ENCODE data around the gene PDK2.

Gene PDK2

DNA sequence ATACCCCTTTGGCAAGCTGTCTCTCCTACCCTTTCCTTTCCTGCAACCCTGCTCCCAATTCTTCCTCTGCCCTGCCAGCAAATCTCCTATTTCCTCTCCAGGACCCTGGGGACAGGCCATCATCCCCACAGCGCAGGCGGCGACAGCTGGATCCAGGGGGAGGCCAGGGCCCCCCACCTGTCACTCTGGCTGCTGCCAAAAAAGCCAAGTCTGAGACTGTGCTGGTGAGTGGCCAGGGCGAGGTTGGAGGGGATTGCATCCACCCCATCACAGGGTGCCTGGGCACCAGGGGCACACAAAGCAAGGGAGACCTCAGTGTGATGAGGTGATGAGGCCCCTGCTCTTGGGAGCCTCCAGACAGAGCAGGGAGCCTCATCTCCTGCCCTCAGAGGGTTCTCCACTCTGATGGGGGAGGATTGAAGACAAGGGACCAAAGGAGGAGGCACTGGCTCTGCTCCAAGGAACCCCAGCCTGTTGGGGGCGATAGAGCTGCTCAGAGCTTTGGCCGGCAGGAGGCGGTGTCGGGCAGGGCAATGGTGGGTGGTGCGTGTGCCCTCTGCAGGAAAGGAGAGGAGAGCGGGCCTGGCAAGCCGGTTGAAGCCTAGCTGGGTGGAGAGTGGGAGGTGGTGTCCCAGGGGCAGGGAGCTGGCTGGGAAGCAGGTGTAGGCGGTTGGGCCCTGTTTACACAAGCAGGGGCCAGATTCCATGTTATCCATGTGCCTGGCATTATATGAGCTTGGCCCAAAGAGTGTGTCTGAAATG lies 15.6 kb upstream of the PDK2 start:
- DNase-seq: peak; percentile 46

DNA sequence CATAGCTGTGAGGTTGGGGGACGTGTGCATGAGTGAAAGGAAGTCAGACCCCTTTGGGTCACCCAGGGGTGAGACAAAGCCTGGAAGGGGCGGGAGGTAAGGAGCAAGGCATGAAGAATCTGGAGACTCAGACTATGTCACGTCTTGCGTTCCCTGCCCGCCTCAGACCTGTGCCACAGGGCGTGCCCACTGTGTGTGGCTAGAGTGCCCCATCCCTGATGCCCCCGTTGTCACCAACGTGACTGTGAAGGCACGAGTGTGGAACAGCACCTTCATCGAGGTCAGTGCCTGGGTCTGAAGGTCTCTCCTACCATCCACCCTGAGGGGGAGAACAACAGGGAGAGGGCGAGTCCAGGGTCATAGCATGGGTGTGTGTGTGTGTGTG lies 15.1 kb upstream of the PDK2 start:
- no peak for DNase-seq

- no peak for DNase-seq
These were observed 14.3 kb upstream of the PDK2 start for GRCh38 chr17:50080827-50081226.

GRCh38 chr17:50081757-50082156 lies 13.4 kb upstream of the PDK2 start:
- no peak for DNase-seq

DNA sequence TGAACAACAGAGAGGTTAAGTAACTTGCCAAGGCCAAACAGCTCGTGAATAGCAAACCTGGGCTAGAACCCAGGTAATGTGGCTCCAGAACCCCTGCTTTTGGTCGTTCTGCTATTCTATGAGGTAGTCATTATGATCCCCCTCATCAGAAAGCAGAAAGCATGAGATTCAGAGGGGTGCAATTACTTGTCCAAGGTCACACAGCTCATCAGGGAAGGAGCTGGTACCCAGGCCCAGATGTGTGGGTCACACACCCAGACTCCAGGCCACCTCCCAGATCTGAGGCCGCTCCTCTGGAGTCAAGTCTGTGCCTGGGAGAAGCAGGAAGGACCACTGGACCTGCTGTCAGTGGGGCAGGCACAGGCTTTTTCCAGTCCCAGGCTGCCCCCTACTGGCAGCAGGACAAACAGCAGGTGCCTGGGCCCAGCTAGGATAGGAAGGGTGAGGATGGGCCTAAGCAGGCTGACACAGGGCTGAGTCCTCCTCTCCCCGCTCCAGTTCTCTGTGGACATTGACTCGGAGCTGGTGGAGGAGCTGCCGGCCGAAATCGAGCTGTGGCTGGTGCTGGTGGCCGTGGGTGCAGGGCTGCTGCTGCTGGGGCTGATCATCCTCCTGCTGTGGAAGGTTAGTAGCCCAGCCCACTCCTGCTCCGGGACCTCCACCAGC lies 7.8 kb upstream of the PDK2 start:
- DNase-seq: peak; percentile 71

DNA sequence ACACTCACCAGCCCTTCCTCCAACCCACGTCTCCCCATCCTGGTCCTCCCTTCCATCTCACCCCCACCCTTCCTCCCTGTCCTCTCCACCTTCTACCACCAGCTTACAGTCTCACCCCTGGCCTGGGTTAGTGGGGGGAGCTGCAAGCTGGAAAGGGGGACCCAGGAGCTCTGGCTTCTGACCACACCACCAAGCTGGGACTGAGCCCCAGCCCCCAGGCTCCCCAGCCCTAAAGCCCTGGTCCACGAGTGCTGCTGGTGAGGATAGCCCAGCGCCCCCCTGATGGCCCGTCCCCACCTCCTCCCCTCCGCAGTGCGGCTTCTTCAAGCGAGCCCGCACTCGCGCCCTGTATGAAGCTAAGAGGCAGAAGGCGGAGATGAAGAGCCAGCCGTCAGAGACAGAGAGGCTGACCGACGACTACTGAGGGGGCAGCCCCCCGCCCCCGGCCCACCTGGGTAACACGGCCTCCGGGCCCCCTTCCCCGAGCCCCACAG lies 7.2 kb upstream of the PDK2 start:
- no peak for DNase-seq

DNA sequence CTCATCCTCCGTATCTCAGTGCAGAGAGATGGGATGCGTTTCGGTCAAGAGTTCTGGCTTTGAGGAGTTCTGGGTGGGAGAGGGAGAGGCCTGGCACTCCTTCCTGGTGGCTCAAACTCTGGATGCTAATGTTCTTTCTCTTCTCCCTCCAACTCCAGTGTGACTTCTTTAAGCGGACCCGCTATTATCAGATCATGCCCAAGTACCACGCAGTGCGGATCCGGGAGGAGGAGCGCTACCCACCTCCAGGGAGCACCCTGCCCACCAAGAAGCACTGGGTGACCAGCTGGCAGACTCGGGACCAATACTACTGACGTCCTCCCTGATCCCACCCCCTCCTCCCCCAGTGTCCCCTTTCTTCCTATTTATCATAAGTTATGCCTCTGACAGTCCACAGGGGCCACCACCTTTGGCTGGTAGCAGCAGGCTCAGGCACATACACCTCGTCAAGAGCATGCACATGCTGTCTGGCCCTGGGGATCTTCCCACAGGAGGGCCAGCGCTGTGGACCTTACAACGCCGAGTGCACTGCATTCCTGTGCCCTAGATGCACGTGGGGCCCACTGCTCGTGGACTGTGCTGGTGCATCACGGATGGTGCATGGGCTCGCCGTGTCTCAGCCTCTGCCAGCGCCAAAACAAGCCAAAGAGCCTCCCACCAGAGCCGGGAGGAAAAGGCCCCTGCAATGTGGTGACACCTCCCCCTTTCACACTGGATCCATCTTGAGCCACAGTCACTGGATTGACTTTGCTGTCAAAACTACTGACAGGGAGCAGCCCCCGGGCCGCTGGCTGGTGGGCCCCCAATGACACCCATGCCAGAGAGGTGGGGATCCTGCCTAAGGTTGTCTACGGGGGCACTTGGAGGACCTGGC lies 6.0 kb upstream of the PDK2 start:
- DNase-seq: no peak

DNA sequence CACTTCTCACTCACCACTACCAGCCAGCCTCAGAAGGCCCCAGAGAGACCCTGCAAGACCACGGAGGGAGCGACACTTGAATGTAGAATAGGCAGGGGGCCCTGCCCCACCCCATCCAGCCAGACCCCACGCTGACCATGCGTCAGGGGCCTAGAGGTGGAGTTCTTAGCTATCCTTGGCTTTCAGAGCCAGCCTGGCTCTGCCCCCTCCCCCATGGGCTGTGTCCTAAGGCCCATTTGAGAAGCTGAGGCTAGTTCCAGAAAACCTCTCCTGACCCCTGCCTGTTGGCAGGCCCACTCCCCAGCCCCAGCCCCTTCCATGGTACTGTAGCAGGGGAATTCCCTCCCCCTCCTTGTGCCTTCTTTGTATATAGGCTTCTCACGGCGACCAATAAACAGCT lies 5.1 kb upstream of the PDK2 start:
- no peak for DNase-seq

DNA sequence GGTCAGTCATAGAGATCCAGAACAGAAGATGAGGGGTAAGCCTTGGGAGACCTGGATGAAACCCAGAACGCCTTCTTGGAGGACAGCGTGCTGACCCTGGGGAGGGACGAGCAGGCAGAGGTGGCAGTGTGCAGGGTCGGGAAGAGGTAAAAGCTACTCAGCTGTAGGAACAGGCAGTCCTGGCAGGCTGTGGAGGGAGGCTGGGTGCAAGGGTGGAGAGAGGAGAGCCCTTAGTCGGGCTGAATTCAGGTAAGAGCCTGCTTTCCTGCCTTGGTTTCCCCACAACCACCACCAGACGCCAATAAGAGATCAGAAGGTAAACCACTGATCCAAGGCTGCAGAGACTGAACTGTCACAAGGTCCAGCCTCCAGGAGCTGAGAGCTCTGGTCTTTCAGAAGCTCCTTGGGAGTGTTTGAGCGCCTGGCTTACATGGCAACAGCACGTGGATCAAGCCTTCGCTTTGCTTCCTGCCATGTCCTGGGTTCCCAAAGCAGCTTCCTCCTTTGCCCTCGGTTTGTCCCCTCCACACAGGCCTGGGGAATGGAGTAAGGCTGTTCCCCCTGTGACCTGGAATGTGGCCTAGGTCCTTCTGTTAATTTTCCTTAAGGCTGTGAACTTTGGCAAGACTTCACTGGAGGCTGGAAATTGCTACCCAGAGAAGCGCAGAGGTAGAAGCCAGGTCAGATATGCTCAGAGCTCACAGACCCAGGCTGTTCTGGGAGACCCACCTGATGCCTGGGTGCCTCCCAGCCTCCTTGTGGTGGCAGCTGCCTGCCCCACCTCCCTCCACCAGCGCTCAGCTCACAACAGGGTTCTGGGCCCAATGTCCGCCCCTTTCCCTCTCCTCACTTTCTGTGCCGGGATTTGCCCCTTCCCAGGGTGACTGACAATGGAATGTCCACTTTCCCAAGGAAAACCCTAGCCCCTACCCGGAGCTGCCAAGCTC lies 3.9 kb upstream of the PDK2 start:
- no peak for DNase-seq

- DNase-seq: no peak
These were observed 3.2 kb upstream of the PDK2 start for GRCh38 chr17:50091918-50092285.

DNA sequence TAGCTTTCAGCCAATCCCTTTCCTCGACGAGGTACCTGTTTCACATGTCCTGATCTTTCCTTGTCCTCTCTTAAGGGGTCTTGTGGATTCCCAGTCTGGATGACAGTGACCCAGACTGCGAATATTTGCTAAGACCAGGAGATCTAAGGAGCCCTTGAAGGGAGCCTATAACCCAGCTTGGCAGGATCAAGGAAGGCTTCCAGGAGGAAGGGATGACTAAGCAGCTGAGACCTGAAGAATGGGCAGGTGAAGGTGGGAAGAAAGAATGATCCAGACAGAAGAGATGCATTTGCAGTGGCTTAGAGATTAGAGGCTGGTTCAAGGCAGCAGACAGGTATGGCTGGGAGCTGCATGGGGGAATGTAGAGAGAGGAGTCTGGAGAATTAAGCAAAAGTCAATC lies 1.9 kb upstream of the PDK2 start:
- no peak for DNase-seq

DNA sequence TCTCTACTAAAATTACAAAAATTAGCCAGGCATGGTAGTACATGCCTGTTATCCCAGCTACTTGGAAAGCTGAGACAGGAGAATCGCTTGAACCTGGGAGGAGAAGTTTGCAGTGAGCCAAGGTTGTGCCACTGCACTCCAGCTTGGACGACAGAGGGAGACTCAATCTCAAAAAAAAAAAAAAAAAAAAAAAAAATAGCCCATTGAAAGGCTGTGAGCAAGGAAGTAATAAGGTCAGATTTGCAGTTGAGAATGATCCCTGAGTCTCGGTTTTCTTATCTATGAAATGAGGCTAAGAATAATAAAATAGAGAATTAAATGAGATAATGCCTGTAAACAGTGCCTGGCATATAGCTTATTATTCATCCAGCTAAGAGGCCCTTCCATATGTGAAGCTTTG lies 1.3 kb upstream of the PDK2 start:
- DNase-seq: no peak

DNA sequence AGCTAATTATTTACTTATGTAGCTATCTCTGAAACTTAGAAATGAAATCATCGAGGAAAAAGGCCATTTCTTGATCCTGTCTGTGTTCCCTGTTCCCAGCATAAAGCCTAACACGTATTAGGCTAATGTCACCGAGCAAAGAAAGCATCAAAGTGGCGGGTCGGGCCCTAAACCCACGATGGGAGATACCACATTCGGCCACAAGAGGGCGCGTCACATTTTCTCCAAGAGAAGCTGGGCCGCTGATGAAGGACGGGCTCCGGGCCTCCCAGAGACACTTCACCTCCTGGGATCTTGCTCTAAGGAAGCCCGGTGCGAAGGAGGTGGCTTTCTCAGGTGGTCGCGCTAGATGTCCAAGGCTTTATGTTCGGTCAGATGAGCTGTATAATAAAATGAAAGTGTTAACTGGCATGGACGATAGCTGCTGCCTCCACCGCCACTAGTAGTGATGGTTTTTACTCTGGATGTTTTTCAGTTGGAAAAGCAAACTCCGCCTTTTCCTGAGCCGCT lies 853 bp upstream of the PDK2 start:
- DNase-seq: peak; percentile 82

- DNase-seq: no peak
These were observed 481 bp downstream of the PDK2 start for GRCh38 chr17:50095626-50096037.

GRCh38 chr17:50096092-50096491 lies 941 bp downstream of the PDK2 start:
- no peak for DNase-seq

- no peak for DNase-seq
These were observed 1.6 kb downstream of the PDK2 start for GRCh38 chr17:50096758-50097157.

DNA sequence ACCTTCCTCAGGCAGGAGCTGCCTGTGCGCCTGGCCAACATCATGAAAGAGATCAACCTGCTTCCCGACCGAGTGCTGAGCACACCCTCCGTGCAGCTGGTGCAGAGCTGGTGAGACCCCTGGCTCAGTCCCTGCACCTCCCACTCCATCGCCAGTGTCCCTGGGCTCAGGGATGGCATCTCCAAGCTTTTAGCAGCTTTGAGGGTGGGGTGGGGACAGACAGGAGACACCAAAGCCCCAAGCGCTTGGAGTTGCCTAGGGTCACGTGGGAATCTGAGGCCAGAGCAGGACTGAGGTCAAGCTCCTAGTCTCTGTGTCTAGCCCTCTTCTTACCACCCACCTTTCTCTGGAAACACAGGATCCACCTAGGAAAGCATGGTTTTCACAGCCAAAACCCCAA lies 2.3 kb downstream of the PDK2 start:
- DNase-seq: no peak

DNA sequence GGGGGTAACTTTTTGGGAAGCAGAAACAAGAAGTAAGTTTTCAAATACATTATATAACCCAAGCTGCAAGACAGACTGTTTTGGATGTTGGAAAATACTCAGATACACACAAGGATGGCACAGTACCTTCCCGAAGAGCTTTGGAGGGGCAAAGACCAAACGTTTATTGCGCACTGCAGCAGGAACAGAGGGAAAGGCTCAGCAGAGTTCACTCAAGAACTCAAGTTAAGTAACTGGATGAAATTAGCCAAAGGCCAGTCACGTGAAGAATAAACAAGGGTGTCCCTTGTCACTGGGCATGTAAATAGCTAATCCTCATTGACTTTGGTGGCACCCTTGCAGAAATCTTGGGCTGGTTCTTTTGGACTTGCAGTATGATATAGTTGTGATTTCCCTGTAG lies 2.8 kb downstream of the PDK2 start:
- DNase-seq: no peak

- no peak for DNase-seq
These were observed 3.4 kb downstream of the PDK2 start for GRCh38 chr17:50098583-50098982.

GRCh38 chr17:50099003-50099402 lies 3.9 kb downstream of the PDK2 start:
- DNase-seq: no peak

GRCh38 chr17:50100480-50100883 lies 5.3 kb downstream of the PDK2 start:
- DNase-seq: no peak

DNA sequence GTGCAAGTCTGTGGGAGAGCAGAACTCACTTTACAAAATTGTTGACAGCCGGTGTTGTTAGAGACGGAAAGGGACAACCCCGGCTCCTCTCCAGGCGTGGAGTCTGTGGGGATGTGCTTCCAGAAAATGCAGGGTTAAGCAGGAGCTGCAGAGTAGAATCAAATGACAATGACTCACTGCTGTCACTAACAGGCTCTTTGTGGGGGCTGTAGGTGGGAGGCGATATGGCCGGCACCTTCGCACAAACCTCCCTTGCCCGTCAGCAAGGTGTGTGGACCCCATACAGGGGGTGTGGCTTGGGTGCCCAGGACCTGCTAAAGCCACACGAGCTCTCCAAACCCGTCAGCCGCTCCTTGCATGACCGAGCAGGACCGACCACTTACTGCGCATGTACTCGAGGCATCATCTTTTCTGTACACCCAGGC lies 5.8 kb downstream of the PDK2 start:
- no peak for DNase-seq
